Natural killer cell (primary cell): ENCODE data around the gene SLC9A5. TPM values are rescaled to one million over a fixed set of nuclear protein-coding genes. Genes with fewer than 3 reads are reported as not detected.

ENCODE experiments used
- ATAC-seq, 3 donors: fragments of 150-1000 bp in 2 of 3; fragments of 200-7000 bp in 1 of 3; cut with Tn5 transposase; 1 replicate in 1 of 3; 2 replicates in 2 of 3; pipeline ENCODE4 v1.10.0; 2021; ENCODE audit warnings: mild to moderate bottlenecking in 2 of 3, moderate library complexity in 2 of 3
- DNase-seq, 2 donors: peaks; one replicate each; pipeline versions ENCODE4 v3.0.0 to v3.0.0-alpha.2; 2013 to 2021; ENCODE audit warnings: mixed read lengths in 1 of 2
- H3K27ac ChIP-seq: one replicate; pipeline ENCODE4 v1.5.1; 2013; ENCODE audit warnings: mild to moderate bottlenecking, low read length
- H3K27me3 ChIP-seq: one replicate; pipeline ENCODE4 v1.6.1; 2013; ENCODE audit warnings: low read length; ENCODE audit not compliant: control insufficient read depth, insufficient read depth
- H3K36me3 ChIP-seq: one replicate; pipeline ENCODE4 v1.6.1; 2013; ENCODE audit warnings: low read length; ENCODE audit not compliant: control insufficient read depth, insufficient read depth
- H3K4me1 ChIP-seq: one replicate; pipeline ENCODE4 v1.6.1; 2013; ENCODE audit warnings: low read length; ENCODE audit not compliant: control insufficient read depth, insufficient read depth
- H3K4me3 ChIP-seq: one replicate; pipeline ENCODE4 v1.5.1; 2013; ENCODE audit warnings: low read length
- H3K9me3 ChIP-seq: one replicate; pipeline ENCODE4 v1.6.1; 2013; ENCODE audit warnings: low read length; ENCODE audit not compliant: control insufficient read depth, insufficient read depth
- H3K27ac Mint-ChIP-seq, 2 donors: one replicate each; pipeline ENCODE4 v1.8.0; 2022; ENCODE audit warnings: mild to moderate bottlenecking in 2 of 2, mixed read lengths in 2 of 2, moderate library complexity in 1 of 2
- H3K27me3 Mint-ChIP-seq, 2 donors: one replicate each; pipeline ENCODE4 v1.8.0; 2022; ENCODE audit warnings: low read depth in 2 of 2, mixed read lengths in 2 of 2
- H3K36me3 Mint-ChIP-seq: one replicate; pipeline ENCODE4 v1.8.0; 2022; ENCODE audit warnings: mixed read lengths
- H3K4me1 Mint-ChIP-seq, 2 donors: one replicate each; pipeline ENCODE4 v1.8.0; 2022; ENCODE audit warnings: mixed read lengths in 2 of 2
- H3K4me3 Mint-ChIP-seq: one replicate; pipeline ENCODE4 v1.8.0; 2022; ENCODE audit warnings: mild to moderate bottlenecking, moderate library complexity, mixed read lengths
- H3K9me3 Mint-ChIP-seq, 2 donors: one replicate each; pipeline ENCODE4 v1.8.0; 2022; ENCODE audit warnings: mixed read lengths in 2 of 2
- WGBS: methylation state at CpG from one replicate; pipeline ENCODE4 v1.1.7; 2013; ENCODE audit warnings: missing lambda C conversion rate; ENCODE audit not compliant: insufficient coverage; 5-methylcytosine and 5-hydroxymethylcytosine counted together
- intact Hi-C: fragments of 100-400 bp; cut with micrococcal nuclease; formaldehyde crosslinking; loops from one replicate; pipeline ENCODE4 v1.14.2; 2022
- total RNA-seq, 4 donors: library from RNA; stranded (reverse); fragments of 120-200 nt in 1 of 4; gene quantifications; one replicate each; pipeline versions ENCODE4 v1.2.3 to v1.2.4, GENCODE V29; 2013 to 2022
- TF ChIP-seq, protein P1 (sequence below): fragments of 200-600 bp; IDR thresholded peaks from one replicate; pipeline ENCODE4 v1.8.0; 2022; ENCODE audit warnings: antibody characterized with exemption

The SLC9A5 gene
- total RNA-seq, 3 donors from 2014 or later (not counting 1 experiment from before 2014, with no cell fraction given), result 1.2 to 2.6 (median 1.6) TPM

DNA sequence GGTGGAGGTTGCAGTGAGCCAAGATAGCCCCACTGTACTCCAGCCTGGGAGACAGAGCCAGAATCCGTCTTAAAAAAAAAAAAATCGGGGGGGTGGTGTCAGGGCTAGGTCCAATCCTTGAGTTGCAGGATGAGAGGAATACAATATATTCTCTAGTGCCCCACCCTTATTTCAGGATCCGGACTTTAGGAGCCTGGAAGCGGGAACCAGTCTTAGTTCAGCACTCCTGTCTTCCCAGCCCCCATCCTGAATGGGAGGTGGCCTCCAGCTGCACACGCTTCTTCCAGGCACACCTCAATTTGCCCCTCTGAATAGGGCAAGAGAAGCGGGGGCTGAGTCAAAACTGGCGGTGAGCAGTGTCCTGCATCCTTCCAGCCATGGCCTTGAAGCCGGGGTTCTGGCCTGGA is 3.1 kb upstream of the SLC9A5 start:
- no peaks in the 10 kb centered on the region for H3K36me3 Mint-ChIP-seq
- H3K9me3 Mint-ChIP-seq, result no peaks in the 10 kb centered on the region
- peak overlapping the region; percentile 65 for H3K4me3 ChIP-seq
- no peak for ATAC-seq
- WGBS, result 52% methylated on average over 7 of the region's 8 CpGs
- intact Hi-C loops, result loop anchor here (2.0 kb wide), 1 partner anchor 63 kb away; the partner anchor contains the start of gene MATCAP1
- peaks cover 33 to 64% of the 10 kb centered on the region in 2 donors for H3K4me1 Mint-ChIP-seq
- no peak for DNase-seq
- TF ChIP-seq, protein P1, sequence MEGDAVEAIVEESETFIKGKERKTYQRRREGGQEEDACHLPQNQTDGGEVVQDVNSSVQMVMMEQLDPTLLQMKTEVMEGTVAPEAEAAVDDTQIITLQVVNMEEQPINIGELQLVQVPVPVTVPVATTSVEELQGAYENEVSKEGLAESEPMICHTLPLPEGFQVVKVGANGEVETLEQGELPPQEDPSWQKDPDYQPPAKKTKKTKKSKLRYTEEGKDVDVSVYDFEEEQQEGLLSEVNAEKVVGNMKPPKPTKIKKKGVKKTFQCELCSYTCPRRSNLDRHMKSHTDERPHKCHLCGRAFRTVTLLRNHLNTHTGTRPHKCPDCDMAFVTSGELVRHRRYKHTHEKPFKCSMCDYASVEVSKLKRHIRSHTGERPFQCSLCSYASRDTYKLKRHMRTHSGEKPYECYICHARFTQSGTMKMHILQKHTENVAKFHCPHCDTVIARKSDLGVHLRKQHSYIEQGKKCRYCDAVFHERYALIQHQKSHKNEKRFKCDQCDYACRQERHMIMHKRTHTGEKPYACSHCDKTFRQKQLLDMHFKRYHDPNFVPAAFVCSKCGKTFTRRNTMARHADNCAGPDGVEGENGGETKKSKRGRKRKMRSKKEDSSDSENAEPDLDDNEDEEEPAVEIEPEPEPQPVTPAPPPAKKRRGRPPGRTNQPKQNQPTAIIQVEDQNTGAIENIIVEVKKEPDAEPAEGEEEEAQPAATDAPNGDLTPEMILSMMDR, result no peak
- peak overlapping the region; percentile 56 for H3K27ac ChIP-seq
- peaks cover 16% of the 10 kb centered on the region for H3K27me3 ChIP-seq
- no peaks in the 10 kb centered on the region for H3K9me3 ChIP-seq
- H3K36me3 ChIP-seq, result no peaks in the 10 kb centered on the region
- peak overlapping the region; percentile 96 for H3K4me3 Mint-ChIP-seq
- peaks cover 57% of the 10 kb centered on the region for H3K4me1 ChIP-seq
- peaks cover 14 to 24% of the 10 kb centered on the region in 2 donors for H3K27me3 Mint-ChIP-seq
- peak overlapping the region; percentile 94 to 98 for H3K27ac Mint-ChIP-seq

DNA sequence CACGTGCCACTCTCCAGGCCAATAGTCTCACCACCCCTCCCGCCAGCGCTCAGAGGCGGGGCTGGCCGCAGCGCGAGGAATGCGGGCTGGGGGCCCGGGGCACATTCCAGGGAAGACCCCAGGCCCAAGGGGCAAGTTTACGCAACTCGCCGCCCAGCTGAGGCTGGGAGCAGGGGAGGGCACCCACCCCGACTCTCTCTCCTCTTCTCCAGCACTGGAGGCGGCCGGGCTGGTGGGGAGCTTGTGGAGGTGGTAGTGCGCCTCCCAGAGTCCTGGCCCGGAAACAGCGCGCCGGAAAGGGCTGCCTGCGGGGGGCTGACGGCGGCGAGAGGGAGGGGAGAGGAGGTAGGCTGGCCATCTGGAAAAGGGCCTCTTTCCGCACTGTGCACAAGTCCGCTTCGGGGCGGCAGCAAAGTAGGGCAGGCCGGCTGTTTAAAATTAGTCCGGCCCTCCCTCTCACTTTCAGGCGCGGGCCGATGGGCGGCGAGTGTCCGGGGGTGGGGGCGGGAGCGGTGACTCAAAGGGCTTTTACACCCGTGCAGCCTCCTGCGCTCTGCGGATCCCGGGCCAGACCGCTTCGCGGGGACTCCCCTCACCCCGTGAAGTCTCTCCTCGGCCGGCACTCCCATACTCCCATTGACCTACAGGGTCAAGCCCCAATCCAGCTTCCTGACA is 2.6 kb upstream of the SLC9A5 start:
- Histone ChIP-seq H3K4me3 (peak overlapping the region; percentile 65), H3K9me3 (no peaks in the 10 kb centered on the region), H3K36me3 (no peaks in the 10 kb centered on the region), H3K4me1 (peaks cover 57% of the 10 kb centered on the region), H3K27me3 (peaks cover 17% of the 10 kb centered on the region), H3K27ac (peak overlapping the region; percentile 56)
- Mint-ChIP-seq H3K4me1 (peaks cover 33 to 62% of the 10 kb centered on the region in 2 donors), H3K4me3 (peak overlapping the region; percentile 96), H3K27ac (peak overlapping the region; percentile 92 to 98), H3K9me3 (no peaks in the 10 kb centered on the region), H3K27me3 (peaks cover 18 to 27% of the 10 kb centered on the region in 2 donors), H3K36me3 (no peaks in the 10 kb centered on the region)
- TF ChIP-seq, protein P1, result no peak
- peak; percentile 18 to 25 (median 20) for ATAC-seq
- intact Hi-C loops, result loop anchor here (2.0 kb wide), 1 partner anchor 63 kb away; the partner anchor contains the start of gene MATCAP1
- WGBS, result 2% methylated on average over 47 of the region's 48 CpGs
- DNase-seq, result peak; percentile 59 to 64

DNA sequence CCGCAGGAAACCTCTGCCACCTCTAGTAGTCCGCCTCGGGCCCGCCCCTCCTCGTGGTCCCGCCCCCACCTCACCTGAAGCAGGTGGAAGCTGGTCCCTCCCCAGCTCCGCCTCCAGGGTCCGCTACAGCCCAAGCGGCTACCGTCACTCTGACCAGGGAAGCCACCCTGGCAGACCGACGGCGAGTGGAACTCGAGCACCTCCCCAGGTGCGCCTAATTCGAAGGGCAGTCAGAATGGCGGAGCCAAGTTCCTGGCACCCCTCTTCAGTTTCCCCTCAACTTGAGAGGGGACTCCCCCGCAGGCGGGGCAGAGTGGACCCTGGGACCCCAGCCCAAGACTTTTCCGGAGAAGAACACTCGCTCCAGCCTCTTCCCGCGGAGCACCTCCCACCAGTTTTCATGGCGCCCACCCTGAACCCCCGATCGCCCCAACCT is 2.0 kb upstream of the SLC9A5 start:
- Histone ChIP-seq H3K27me3 (peaks cover 17% of the 10 kb centered on the region), H3K27ac (peak overlapping the region; percentile 56), H3K4me1 (peaks cover 57% of the 10 kb centered on the region), H3K36me3 (no peaks in the 10 kb centered on the region), H3K4me3 (peak overlapping the region; percentile 65), H3K9me3 (no peaks in the 10 kb centered on the region)
- WGBS, result 0% methylated on average over 26 of the region's 26 CpGs
- DNase-seq (no peak), ATAC-seq (no peak)
- Mint-ChIP-seq H3K27me3 (peaks cover 18 to 30% of the 10 kb centered on the region in 2 donors), H3K9me3 (no peaks in the 10 kb centered on the region), H3K4me1 (peaks cover 33 to 58% of the 10 kb centered on the region in 2 donors), H3K36me3 (no peaks in the 10 kb centered on the region), H3K27ac (peak overlapping the region; percentile 92 to 98), H3K4me3 (peak overlapping the region; percentile 96)
- TF ChIP-seq, protein P1, result no peak
- intact Hi-C loops, result loop anchor here (1.0 to 2.0 kb wide), 2 partner anchors 19 to 64 kb away; partner anchors contain the start of genes MATCAP1 and TMEM208
